ENCODE measurements around the gene KLHL33. TPM values are rescaled to one million over a fixed set of nuclear protein-coding genes. Genes with fewer than 3 reads are reported as not detected.

Gene KLHL33
- total RNA-seq, 1 donor from 2014 or later: 0.08 TPM

DNA sequence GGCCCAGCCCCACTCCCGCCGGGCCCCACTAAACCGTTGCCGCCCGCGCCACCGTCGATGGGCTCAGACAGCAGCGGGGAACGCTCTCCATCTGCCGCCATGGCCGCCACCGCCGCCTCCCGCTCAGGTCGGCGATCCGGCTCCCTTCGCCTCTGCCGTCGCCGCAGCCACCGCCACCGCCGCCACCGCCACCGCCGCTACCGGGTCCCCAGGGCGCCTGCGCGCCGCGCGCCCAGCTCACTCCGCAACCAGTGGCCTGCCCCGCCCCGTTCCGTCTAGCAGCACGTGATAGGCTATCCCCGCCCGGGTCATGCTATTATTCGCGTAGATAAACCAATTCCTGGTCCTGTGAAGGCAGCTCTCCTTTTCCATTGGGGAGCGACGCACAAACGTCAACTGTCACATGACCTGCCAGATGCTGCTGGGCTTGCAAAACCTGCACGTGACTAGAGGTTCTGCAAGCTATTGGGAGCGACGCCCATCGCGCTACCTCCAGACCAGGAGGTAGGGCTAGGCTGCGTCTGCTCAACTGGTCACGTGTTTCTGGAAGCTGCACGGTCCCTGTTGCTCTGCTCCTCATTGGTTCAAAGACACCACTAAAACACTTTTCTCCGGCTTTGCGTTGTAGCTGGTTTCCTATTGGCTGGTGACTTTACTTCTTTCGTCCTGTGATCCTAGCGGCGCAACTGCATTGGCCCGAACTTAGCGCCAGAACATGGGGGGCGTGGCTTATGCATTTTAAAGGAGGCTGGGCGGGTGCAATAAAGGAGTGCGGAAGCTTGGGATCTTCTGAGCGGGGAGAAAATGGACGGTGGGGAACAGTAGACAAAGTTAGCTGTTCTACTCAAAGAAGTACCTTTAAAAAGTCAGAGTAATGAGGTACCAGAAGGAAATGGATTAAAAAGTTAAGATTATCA is 25.5 kb upstream of the KLHL33 start, which contains the start of gene PIP4P1:
Gene PIP4P1 (minus strand): TSS at position 210 of the 917 bp plus-strand sequence. CDS start 109 bp downstream, at position 101.
- Histone ChIP-seq H3K27me3 (ENCODE audit: control insufficient read depth, insufficient read depth, low read length) (no peaks in the 10 kb centered on the region), H3K4me3 (ENCODE audit: low read depth, low read length) (peak within 1 kb of the TSS; percentile 83), H3K36me3 (ENCODE audit: control insufficient read depth, insufficient read depth, low read length) (peaks cover 2% of the 10 kb centered on the region)
- peak; percentile 100 for DNase-seq (ENCODE audit: low read depth)
- TF ChIP-seq, protein P1, sequence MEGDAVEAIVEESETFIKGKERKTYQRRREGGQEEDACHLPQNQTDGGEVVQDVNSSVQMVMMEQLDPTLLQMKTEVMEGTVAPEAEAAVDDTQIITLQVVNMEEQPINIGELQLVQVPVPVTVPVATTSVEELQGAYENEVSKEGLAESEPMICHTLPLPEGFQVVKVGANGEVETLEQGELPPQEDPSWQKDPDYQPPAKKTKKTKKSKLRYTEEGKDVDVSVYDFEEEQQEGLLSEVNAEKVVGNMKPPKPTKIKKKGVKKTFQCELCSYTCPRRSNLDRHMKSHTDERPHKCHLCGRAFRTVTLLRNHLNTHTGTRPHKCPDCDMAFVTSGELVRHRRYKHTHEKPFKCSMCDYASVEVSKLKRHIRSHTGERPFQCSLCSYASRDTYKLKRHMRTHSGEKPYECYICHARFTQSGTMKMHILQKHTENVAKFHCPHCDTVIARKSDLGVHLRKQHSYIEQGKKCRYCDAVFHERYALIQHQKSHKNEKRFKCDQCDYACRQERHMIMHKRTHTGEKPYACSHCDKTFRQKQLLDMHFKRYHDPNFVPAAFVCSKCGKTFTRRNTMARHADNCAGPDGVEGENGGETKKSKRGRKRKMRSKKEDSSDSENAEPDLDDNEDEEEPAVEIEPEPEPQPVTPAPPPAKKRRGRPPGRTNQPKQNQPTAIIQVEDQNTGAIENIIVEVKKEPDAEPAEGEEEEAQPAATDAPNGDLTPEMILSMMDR (IDR thresholded peaks at IDR 0.05; ENCODE audit: insufficient read depth, low read length, poor library complexity, severe bottlenecking): no peak

DNA sequence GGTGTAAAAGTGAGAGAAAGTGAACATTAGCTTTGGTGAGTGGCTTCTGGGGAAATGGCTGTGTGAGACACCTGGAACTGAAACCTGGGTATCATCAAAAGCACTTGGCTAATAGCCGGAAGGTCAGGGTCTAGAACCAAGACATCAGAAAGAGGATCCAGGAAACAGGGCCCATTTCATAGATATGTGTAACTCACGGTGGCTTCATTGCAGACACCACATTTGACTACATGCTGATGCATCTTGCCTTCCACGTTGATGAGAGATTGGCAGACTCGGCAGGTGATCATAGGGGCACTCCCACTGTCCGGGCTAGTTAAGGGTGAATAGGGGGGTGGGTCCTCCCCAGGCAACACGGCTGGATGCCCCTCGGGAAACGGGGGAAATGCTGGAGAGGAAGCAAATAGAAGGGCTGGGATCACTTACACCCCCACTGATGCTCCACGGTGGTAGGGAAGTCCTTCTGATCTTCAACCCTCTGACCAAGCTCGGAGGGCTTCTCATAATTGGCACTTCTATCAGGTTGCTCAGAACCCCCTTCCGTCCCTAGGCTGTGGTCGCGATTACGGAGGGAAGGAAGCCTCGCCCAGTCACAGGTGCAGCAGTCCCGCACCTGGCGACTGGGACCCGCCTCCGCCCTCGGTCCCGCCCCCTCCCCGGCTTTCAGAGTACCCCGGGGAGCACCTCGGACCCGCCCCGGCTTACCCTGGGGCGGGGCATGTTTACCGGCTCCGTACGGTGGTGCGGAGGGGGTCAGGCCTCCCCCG is 24.7 kb upstream of the KLHL33 start:
- Histone ChIP-seq H3K36me3 (ENCODE audit: control insufficient read depth, insufficient read depth, low read length) (peaks cover 2% of the 10 kb centered on the region), H3K4me3 (ENCODE audit: low read depth, low read length) (peak overlapping the region; percentile 83), H3K27me3 (ENCODE audit: control insufficient read depth, insufficient read depth, low read length) (no peaks in the 10 kb centered on the region)
- no peak for DNase-seq (ENCODE audit: low read depth)
- TF ChIP-seq, protein P1 (IDR thresholded peaks at IDR 0.05; ENCODE audit: insufficient read depth, low read length, poor library complexity, severe bottlenecking): no peak

DNA sequence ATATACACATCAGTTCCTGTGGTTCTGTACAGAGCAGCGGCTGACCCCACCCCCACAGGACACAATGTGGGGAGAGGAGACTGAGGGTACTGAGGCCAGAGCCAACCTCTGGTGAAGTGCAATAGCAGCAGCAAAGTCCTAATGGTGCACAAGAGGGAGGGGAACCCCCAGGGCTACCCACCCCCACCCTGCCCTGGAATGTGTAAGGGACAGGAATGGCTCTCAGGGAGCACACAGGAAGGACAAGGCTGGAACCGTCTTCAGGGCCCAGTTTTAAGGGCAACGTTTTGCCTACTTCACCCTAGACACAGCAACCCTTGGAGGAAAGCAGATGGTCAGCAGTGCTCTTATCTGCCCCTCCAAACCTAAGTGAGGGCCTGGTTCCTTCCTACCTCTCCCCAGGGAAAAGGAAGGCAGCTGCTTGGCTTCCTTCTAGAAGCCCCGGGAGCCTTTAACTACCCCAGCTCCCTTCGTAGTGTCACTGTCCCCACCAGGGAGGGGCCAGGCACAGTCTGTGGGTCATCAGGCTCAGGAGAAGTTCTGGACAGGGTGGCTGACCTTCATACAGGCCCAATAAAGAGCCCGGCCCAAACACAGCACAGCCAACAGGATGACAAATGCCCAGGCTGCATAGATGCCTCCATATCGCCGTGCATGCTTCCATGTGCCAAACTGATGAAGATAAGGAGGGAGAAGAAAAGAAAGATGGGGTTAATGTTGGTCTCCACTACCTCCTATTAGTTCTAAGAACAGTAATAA is 22.2 kb upstream of the KLHL33 start:
- Histone ChIP-seq H3K27me3 (ENCODE audit: control insufficient read depth, insufficient read depth, low read length) (no peaks in the 10 kb centered on the region), H3K4me3 (ENCODE audit: low read depth, low read length) (no peak overlapping the region), H3K36me3 (ENCODE audit: control insufficient read depth, insufficient read depth, low read length) (peaks cover 2% of the 10 kb centered on the region)
- no peak for DNase-seq (ENCODE audit: low read depth)
- TF ChIP-seq, protein P1 (IDR thresholded peaks at IDR 0.05; ENCODE audit: insufficient read depth, low read length, poor library complexity, severe bottlenecking): no peak

DNA sequence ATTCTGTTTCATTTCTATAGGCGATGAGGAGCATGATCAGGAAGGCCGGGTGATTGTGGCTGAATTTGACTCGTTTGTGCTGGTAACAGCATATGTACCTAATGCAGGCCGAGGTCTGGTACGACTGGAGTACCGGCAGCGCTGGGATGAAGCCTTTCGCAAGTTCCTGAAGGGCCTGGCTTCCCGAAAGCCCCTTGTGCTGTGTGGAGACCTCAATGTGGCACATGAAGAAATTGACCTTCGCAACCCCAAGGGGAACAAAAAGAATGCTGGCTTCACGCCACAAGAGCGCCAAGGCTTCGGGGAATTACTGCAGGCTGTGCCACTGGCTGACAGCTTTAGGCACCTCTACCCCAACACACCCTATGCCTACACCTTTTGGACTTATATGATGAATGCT is 21.0 kb upstream of the KLHL33 start:
- no peak for DNase-seq (ENCODE audit: low read depth)
- peaks cover 2% of the 10 kb centered on the region for H3K36me3 ChIP-seq (ENCODE audit: control insufficient read depth, insufficient read depth, low read length)
- TF ChIP-seq, protein P1 (IDR thresholded peaks at IDR 0.05; ENCODE audit: insufficient read depth, low read length, poor library complexity, severe bottlenecking): no peak
- no peaks in the 10 kb centered on the region for H3K27me3 ChIP-seq (ENCODE audit: control insufficient read depth, insufficient read depth, low read length)
- H3K4me3 ChIP-seq (ENCODE audit: low read depth, low read length): no peak overlapping the region

DNA sequence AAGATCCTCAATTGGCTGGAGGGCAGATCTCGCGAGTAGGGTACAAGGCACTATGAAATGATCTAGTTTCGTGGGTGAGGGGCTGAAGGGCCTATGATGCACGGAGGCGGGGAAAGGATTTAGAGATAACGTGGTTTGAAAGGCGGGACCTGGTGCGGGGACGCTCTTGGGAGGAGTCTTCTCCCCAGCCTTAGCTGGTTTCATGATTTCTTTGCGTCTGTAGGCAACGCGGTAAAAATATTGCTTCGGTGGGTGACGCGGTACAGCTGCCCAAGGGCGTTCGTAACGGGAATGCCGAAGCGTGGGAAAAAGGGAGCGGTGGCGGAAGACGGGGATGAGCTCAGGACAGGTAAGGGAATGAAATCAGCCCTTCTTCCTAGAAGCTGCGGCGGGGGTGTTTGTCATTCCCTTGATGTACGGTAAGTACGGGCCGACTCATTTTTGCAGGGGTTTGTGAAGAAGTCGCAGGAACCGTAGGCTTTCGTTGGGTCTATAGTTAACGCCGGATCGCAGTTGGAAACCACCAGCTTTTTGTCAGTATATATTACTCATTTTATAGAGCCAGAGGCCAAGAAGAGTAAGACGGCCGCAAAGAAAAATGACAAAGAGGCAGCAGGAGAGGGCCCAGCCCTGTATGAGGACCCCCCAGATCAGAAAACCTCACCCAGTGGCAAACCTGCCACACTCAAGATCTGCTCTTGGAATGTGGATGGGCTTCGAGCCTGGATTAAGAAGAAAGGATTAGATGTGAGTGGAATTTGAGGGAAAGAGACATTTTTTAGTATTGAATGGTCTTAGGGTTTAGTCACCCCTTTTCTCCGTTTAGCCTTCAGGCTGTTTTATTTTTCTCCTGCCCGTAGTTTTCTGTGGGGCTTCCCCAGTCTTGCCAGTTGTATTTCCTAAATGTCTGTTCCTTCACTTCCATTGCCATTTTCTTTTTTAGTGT is 19.7 kb upstream of the KLHL33 start:
- no peak for DNase-seq (ENCODE audit: low read depth)
- Histone ChIP-seq H3K27me3 (ENCODE audit: control insufficient read depth, insufficient read depth, low read length) (no peaks in the 10 kb centered on the region), H3K36me3 (ENCODE audit: control insufficient read depth, insufficient read depth, low read length) (peaks cover 2% of the 10 kb centered on the region), H3K4me3 (ENCODE audit: low read depth, low read length) (peak overlapping the region; percentile 69)
- TF ChIP-seq, protein P1 (IDR thresholded peaks at IDR 0.05; ENCODE audit: insufficient read depth, low read length, poor library complexity, severe bottlenecking): no peak
